WTC11 (cell line): ENCODE results near the gene NTNG2. TPM values are rescaled to one million over a fixed set of nuclear protein-coding genes. Genes with fewer than 3 reads are reported as not detected.

Source experiments
- ATAC-seq: fragments of 200-7000 bp; cut with Tn5 transposase; 2 replicates; pipeline ENCODE4 v1.10.0; 2021; ENCODE audit warnings: mild to moderate bottlenecking, moderate library complexity
- CTCF ChIA-PET: fragments of 300-600 bp; sonication (Branson Sonifier 250); formaldehyde crosslinking; loops from one replicate; lab custom pipeline; 2021; ENCODE audit warnings: antibody characterized with exemption; lab: Charles Lee
- POLR2A ChIA-PET: fragments of 350-600 bp; sonication (Branson Sonifier 250); formaldehyde crosslinking; loops from one replicate; lab custom pipeline; 2021; ENCODE audit warnings: antibody characterized with exemption; lab: Charles Lee
- DNase-seq: peaks from one replicate; pipeline ENCODE4 v3.0.0; 2021; ENCODE audit warnings: low spot score
- H3K27ac Mint-ChIP-seq: 2 replicates; pipeline ENCODE4 v1.8.0; 2021; ENCODE audit warnings: mixed read lengths
- H3K27me3 Mint-ChIP-seq: 2 replicates; pipeline ENCODE4 v1.8.0; 2021; ENCODE audit warnings: low read depth, mild to moderate bottlenecking, moderate library complexity, mixed read lengths
- H3K36me3 Mint-ChIP-seq: 2 replicates; pipeline ENCODE4 v1.8.0; 2021; ENCODE audit warnings: mixed read lengths
- H3K4me1 Mint-ChIP-seq: 2 replicates; pipeline ENCODE4 v1.8.0; 2022; ENCODE audit warnings: mixed read lengths
- H3K4me3 Mint-ChIP-seq: 2 replicates; pipeline ENCODE4 v1.8.0; 2021; ENCODE audit warnings: mild to moderate bottlenecking, moderate library complexity, mixed read lengths
- H3K9me3 Mint-ChIP-seq: 2 replicates; pipeline ENCODE4 v1.8.0; 2021; ENCODE audit warnings: mixed read lengths
- ARID4B ChIP-seq: sonication (generic); formaldehyde crosslinking; IDR thresholded peaks from 2 replicates; pipeline ENCODE4 v1.8.0; 2023; ENCODE audit warnings: missing genetic modification reagents, mild to moderate bottlenecking, borderline replicate concordance
- CREB1 ChIP-seq: sonication (generic); formaldehyde crosslinking; IDR thresholded peaks from 2 replicates; pipeline ENCODE4 v1.8.0; 2023; ENCODE audit warnings: mild to moderate bottlenecking, missing genetic modification reagents
- CREM ChIP-seq: sonication (generic); formaldehyde crosslinking; IDR thresholded peaks from 2 replicates; pipeline ENCODE4 v1.8.1; 2022; ENCODE audit warnings: mild to moderate bottlenecking, missing genetic modification reagents, moderate library complexity
- CTCF ChIP-seq: fragments of 200-600 bp; IDR thresholded peaks from 2 replicates; pipeline ENCODE4 v1.8.0; 2022; ENCODE audit warnings: antibody characterized with exemption
- ETV6 ChIP-seq: sonication (generic); formaldehyde crosslinking; IDR thresholded peaks from 2 replicates; pipeline ENCODE4 v1.8.1; 2022; ENCODE audit warnings: mild to moderate bottlenecking, missing genetic modification reagents
- FOXK1 ChIP-seq: sonication (generic); formaldehyde crosslinking; IDR thresholded peaks from 2 replicates; pipeline ENCODE4 v1.8.0; 2022; ENCODE audit warnings: mild to moderate bottlenecking, moderate library complexity, missing genetic modification reagents
- JAZF1 ChIP-seq: fragments of 250-450 bp; sonication (Bioruptor Pico); IDR thresholded peaks from 2 replicates; pipeline ENCODE4 v1.9.0; 2021; ENCODE audit warnings: moderate library complexity, mild to moderate bottlenecking, inconsistent platforms
- PRRX2 ChIP-seq: fragments of 250-450 bp; sonication (Bioruptor Pico); IDR thresholded peaks from 2 replicates; pipeline ENCODE4 v1.8.0; 2021; ENCODE audit warnings: mild to moderate bottlenecking
- RELA ChIP-seq: sonication (generic); formaldehyde crosslinking; IDR thresholded peaks from 2 replicates; pipeline ENCODE4 v1.8.1; 2022; ENCODE audit warnings: missing genetic modification reagents, mild to moderate bottlenecking, borderline replicate concordance
- RORB ChIP-seq: fragments of 250-450 bp; sonication (Bioruptor Pico); IDR thresholded peaks from 2 replicates; pipeline ENCODE4 v1.9.0; 2021; ENCODE audit warnings: mild to moderate bottlenecking
- TP53 ChIP-seq: sonication (generic); formaldehyde crosslinking; IDR thresholded peaks from 2 replicates; pipeline ENCODE4 v1.8.1; 2023; ENCODE audit warnings: mild to moderate bottlenecking, missing genetic modification reagents
- ZBTB21 ChIP-seq: sonication (generic); formaldehyde crosslinking; IDR thresholded peaks from 2 replicates; pipeline ENCODE4 v1.8.1; 2023; ENCODE audit warnings: mild to moderate bottlenecking, missing genetic modification reagents, borderline replicate concordance
- ZBTB43 ChIP-seq: sonication (generic); formaldehyde crosslinking; IDR thresholded peaks from 2 replicates; pipeline ENCODE4 v1.8.1; 2023; ENCODE audit warnings: mild to moderate bottlenecking, missing genetic modification reagents
- ZNF138 ChIP-seq: sonication (generic); formaldehyde crosslinking; conservative IDR thresholded peaks from 2 replicates; pipeline ENCODE4 v1.8.1; 2022; ENCODE audit warnings: mild to moderate bottlenecking, moderate library complexity, missing genetic modification reagents
- ZNF317 ChIP-seq: sonication (generic); formaldehyde crosslinking; IDR thresholded peaks from 2 replicates; pipeline ENCODE4 v1.8.1; 2023; ENCODE audit warnings: low read depth, mild to moderate bottlenecking, moderate library complexity, missing genetic modification reagents, borderline replicate concordance
- ZNF532 ChIP-seq: fragments of 250-450 bp; sonication (Bioruptor Pico); IDR thresholded peaks from 2 replicates; pipeline ENCODE4 v1.9.0; 2021; ENCODE audit warnings: mild to moderate bottlenecking, borderline replicate concordance
- total RNA-seq: library from RNA; stranded (reverse); gene quantifications from 3 replicates; pipeline ENCODE4 v1.2.3, GENCODE V29; 2021

Gene NTNG2
- total RNA-seq, 1 experiment from 2014 or later: 3.1 TPM

- no peak for TF ChIP-seq ZNF532 (CRISPR knock-in tag)
- TF ChIP-seq CREM (CRISPR knock-in tag): no peak
- no peak for TF ChIP-seq PRRX2 (CRISPR knock-in tag)
- no peak for TF ChIP-seq ZNF138 (CRISPR knock-in tag)
- TF ChIP-seq, all 79 proteins: peak for 0
These were observed 38.8 kb downstream of the NTNG2 start (continued) for GRCh38 chr9:132200706-132201105.

- no peak for DNase-seq
- Mint-ChIP-seq H3K4me3 (no peak overlapping the region), H3K27ac (no peak overlapping the region), H3K9me3 (peaks cover 21% of the 10 kb centered on the region), H3K27me3 (no peaks in the 10 kb centered on the region; the same call in 1 of the 2 replicates), H3K36me3 (peaks cover 8% of the 10 kb centered on the region), H3K4me1 (peaks cover 4% of the 10 kb centered on the region; the same call in 1 of the 2 replicates)
- POLR2A ChIA-PET: no interaction called here
- no peak for ATAC-seq
- TF ChIP-seq ZNF138 (CRISPR knock-in tag): no peak
- TF ChIP-seq CREB1 (CRISPR knock-in tag): no peak
- no peak for TF ChIP-seq TP53 (CRISPR knock-in tag)
- no peak for TF ChIP-seq ZNF317
- no peak for TF ChIP-seq ZBTB21 (CRISPR knock-in tag)
- TF ChIP-seq RORB (CRISPR knock-in tag): no peak
- no peak for TF ChIP-seq ARID4B (CRISPR knock-in tag)
- TF ChIP-seq RELA (CRISPR knock-in tag): no peak
- no peak for TF ChIP-seq JAZF1 (CRISPR knock-in tag)
- TF ChIP-seq ETV6: no peak
- no peak for TF ChIP-seq FOXK1 (CRISPR knock-in tag)
- no peak for TF ChIP-seq CTCF
- TF ChIP-seq ZNF532 (CRISPR knock-in tag): no peak
- no peak for TF ChIP-seq ZBTB43
- CTCF ChIA-PET: interaction anchor here (1.5 to 2.0 kb wide), 2 partner anchors 34 to 52 kb away, joined by 4 to 20 read pairs; no protein-coding TSS in a partner anchor
These were observed 39.3 kb downstream of the NTNG2 start for GRCh38 chr9:132201139-132201538.
